ENCODE measurements around the gene ATG2A. TPM values are rescaled to one million over a fixed set of nuclear protein-coding genes. Genes with fewer than 3 reads are reported as not detected.

The ATG2A gene
- total RNA-seq, 3 donors from 2014 or later: 35.4 to 39.8 (median 36.6) TPM

DNA sequence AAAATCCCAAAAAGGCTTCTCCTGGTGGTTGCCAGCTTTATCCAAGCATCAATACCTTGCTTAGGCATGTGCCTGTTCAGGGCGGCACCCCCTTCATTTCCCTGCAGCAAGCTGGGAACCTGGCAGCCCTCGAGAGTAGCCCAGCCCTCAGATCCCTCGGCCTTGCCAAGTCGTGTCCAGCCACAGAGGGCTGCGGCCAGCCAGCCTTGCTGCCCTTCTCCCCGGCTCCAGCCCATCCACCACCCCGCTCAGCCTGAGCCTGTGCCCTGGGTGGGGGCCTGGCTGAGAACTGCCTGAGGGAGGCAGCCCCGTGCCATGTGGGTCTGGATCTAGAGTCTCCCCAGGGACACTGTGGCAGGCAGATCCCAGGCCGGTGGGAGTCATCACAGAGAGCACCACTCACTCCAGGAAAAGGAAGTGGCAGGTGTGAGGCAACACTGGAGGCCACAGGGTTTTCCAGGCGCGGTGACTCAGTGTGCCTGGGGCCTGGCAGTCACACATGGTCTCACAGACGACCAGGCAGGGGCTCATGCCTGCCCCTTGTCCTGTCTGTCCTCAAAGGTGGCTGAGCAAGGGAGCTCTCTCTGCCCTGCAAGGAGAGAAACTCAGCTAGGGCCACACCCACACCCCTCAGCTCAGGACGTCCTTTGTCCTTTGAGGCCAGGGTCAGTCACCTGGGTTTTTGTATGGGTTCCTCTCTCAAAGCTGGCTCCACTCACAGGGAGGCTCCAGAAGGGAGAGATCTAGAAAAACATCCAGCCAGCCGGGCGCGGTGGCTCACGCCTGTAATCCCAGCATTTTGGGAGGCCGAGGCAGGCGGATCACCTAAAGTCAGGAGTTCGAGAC, 60.4 kb downstream of the ATG2A start:
- intact Hi-C loops (cut with DNase I, micrococcal nuclease): no loop called here
- Histone ChIP-seq H3K4me3 (no peak overlapping the region), H3K36me3 (ENCODE audit: low read depth) (no peaks in the 10 kb centered on the region), H3K4me1 (ENCODE audit: low read depth) (peaks cover 45% of the 10 kb centered on the region), H3K9me3 (no peaks in the 10 kb centered on the region)
- TF ChIP-seq, protein P1, sequence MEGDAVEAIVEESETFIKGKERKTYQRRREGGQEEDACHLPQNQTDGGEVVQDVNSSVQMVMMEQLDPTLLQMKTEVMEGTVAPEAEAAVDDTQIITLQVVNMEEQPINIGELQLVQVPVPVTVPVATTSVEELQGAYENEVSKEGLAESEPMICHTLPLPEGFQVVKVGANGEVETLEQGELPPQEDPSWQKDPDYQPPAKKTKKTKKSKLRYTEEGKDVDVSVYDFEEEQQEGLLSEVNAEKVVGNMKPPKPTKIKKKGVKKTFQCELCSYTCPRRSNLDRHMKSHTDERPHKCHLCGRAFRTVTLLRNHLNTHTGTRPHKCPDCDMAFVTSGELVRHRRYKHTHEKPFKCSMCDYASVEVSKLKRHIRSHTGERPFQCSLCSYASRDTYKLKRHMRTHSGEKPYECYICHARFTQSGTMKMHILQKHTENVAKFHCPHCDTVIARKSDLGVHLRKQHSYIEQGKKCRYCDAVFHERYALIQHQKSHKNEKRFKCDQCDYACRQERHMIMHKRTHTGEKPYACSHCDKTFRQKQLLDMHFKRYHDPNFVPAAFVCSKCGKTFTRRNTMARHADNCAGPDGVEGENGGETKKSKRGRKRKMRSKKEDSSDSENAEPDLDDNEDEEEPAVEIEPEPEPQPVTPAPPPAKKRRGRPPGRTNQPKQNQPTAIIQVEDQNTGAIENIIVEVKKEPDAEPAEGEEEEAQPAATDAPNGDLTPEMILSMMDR (IDR thresholded peaks at IDR 0.05): no peak
- DNase-seq: peak; percentile 40 to 80 (median 53)
- peak; percentile 61 for ATAC-seq

GRCh38 chr11:64855596-64856304, 61.3 kb downstream of the ATG2A start:
- intact Hi-C loops (cut with DNase I, micrococcal nuclease): no loop called here
- peaks cover 46% of the 10 kb centered on the region for H3K4me1 ChIP-seq (ENCODE audit: low read depth)
- no peak overlapping the region for H3K4me3 ChIP-seq
- DNase-seq: no peak
- no peak for ATAC-seq
- H3K36me3 ChIP-seq (ENCODE audit: low read depth): no peaks in the 10 kb centered on the region
- no peaks in the 10 kb centered on the region for H3K9me3 ChIP-seq
- TF ChIP-seq, protein P1 (IDR thresholded peaks at IDR 0.05): no peak

DNA sequence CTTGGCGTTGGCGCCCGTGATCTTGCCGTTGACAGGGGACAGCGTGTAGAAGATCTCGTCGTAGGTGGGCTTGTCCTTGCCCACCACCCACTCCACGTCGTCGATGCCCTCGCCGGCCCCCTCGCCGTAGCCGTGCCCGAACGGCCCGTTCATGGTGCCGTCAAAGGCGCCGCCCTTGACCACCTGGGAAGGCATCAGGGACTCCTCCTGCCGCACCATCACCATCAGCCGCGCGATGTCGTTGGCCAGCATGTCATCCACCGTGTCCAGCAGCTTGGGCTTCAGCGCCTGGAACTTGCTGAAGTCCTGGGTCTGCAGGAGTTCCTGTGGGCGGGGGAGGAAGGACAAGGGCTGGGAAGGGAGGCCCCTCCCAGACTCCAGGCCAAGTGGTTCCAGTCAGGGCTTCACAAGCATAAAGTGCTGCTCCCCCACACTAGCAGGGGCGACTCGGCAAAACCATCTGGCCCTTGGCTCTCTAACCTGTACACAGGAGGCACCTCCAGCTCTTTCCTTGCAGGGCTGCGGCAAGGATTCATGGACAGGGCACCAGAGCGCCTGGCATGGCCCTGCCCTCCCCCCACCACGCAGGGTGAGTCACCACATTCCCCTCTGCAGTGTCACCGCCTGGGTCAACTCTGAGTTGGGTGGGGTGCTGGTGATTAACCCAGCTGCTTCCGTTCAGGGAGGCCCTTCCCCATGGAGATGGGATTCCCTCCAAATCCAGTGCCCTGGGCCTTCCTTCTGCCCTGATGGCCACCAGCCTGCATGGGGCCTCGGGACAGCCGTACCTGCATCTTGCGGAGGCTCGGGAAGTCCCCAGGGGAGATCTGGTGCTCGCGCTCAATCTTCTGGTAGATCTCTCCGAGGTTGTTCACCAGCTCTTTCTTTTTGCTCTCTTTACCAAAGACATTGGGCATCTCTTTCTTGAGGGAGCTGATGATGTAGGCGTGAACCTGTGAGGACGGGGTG, 62.2 kb downstream of the ATG2A start:
- ATAC-seq (peak; percentile 79), DNase-seq (peak; percentile 75 to 89 (median 83))
- H3K4me3 ChIP-seq: no peak overlapping the region
- intact Hi-C loops (cut with DNase I, micrococcal nuclease): no loop called here
- H3K9me3 ChIP-seq: no peaks in the 10 kb centered on the region
- H3K36me3 ChIP-seq (ENCODE audit: low read depth): no peaks in the 10 kb centered on the region
- peaks cover 52% of the 10 kb centered on the region for H3K4me1 ChIP-seq (ENCODE audit: low read depth)
- TF ChIP-seq, protein P1 (IDR thresholded peaks at IDR 0.05): no peak

DNA sequence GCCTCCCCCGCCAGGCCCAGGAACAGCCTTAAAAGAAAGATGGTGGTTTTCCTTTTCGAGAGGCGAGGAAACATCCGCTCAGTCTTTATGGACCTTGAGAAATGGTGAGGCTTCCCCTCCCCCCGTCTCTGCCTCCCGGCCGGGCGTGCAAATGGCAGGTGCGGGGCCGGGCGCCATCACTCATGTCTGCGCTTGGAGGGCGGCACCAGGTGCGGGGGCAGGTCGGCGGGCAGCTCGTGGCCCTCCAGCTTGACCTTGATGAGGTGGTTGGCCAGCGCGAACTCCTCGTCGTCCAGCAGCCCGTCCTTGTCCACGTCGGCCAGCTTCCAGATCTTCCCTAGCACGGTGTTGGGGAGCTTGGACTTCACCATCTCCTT, 62.9 kb downstream of the ATG2A start:
- intact Hi-C loops (cut with DNase I, micrococcal nuclease): no loop called here
- peak in 1 of 3 donors; percentile 12 for DNase-seq
- H3K9me3 ChIP-seq: no peaks in the 10 kb centered on the region
- peaks cover 57% of the 10 kb centered on the region for H3K4me1 ChIP-seq (ENCODE audit: low read depth)
- ATAC-seq: no peak
- TF ChIP-seq, protein P1 (IDR thresholded peaks at IDR 0.05): no peak
- H3K4me3 ChIP-seq: no peak overlapping the region
- no peaks in the 10 kb centered on the region for H3K36me3 ChIP-seq (ENCODE audit: low read depth)

DNA sequence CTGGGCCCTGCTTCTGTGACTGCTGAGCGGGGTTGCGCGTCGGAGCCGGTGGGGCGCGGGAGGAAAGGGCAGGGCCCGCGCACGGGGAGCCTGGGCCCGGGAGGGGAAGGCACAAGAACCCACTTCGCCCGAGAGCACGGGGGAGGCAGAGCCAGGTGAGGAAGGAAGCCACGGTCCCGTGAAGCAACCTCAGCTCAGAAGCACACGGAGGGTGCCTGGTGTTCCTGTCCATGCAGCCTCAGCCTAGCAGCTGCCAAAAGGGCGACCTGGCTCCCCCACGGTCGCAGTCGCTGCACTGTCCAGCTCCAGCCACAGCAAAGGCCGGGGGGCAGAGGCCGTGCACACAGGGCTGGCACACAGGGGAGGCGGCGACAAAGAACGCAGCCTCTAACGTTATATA, 63.3 kb downstream of the ATG2A start:
- Histone ChIP-seq H3K4me1 (ENCODE audit: low read depth) (peaks cover 57% of the 10 kb centered on the region), H3K36me3 (ENCODE audit: low read depth) (no peaks in the 10 kb centered on the region), H3K4me3 (no peak overlapping the region), H3K9me3 (no peaks in the 10 kb centered on the region)
- TF ChIP-seq, protein P1 (IDR thresholded peaks at IDR 0.05): no peak
- DNase-seq: peak in 2 of 3 donors; percentile 18 to 47
- no peak for ATAC-seq
- intact Hi-C loops (cut with DNase I, micrococcal nuclease): no loop called here
